ENCODE results near the gene LHX1.

Gene LHX1

GRCh38 chr17:36972905-36973304 lies 35.6 kb downstream of the LHX1 start:
- ATAC-seq, result no peak

- no peak for ATAC-seq
These were observed 38.7 kb downstream of the LHX1 start for GRCh38 chr17:36975922-36976515.

- ATAC-seq, result no peak
These were observed 39.8 kb downstream of the LHX1 start for GRCh38 chr17:36977066-36977465.

- ATAC-seq, result no peak
These were observed 40.3 kb downstream of the LHX1 start for GRCh38 chr17:36977568-36977967.

GRCh38 chr17:36978810-36979564 lies 41.7 kb downstream of the LHX1 start:
- no peak for ATAC-seq

GRCh38 chr17:36979565-36979941 lies 42.3 kb downstream of the LHX1 start:
- no peak for ATAC-seq

GRCh38 chr17:36980280-36980761 lies 43.0 kb downstream of the LHX1 start:
- no peak for ATAC-seq

- no peak for ATAC-seq
These were observed 46.3 kb downstream of the LHX1 start for GRCh38 chr17:36983618-36984017.

- ATAC-seq, result no peak
These were observed 51.9 kb downstream of the LHX1 start for GRCh38 chr17:36989173-36989572.

GRCh38 chr17:36992701-36993100 lies 55.4 kb downstream of the LHX1 start:
- no peak for ATAC-seq

GRCh38 chr17:36993227-36993626 lies 56.0 kb downstream of the LHX1 start:
- no peak for ATAC-seq

Data from activated CD4-positive, CD25-positive, alpha-beta regulatory T cell treated with anti-CD3 and anti-CD28 coated beads, Interleukin-2, amount 50 U/mL, for 24 hours (primary cell).